ENCODE measurements around the gene HIKESHI.

GRCh38 chr11:86302092-86302793, at the start of gene HIKESHI:
- TF ChIP-seq CTCF (IDR thresholded peaks at IDR 0.05), result peak in 1 of 4 experiments; percentile 12
- peak; percentile 21 to 49 for TF ChIP-seq POLR2A (IDR thresholded peaks at IDR 0.05)
